ENCODE data around the gene CALM3. TPM values are rescaled to one million over a fixed set of nuclear protein-coding genes. Genes with fewer than 3 reads are reported as not detected.

Gene CALM3
- total and polyA plus RNA-seq, 2 experiments from 2014 or later: 148 to 215 TPM

DNA sequence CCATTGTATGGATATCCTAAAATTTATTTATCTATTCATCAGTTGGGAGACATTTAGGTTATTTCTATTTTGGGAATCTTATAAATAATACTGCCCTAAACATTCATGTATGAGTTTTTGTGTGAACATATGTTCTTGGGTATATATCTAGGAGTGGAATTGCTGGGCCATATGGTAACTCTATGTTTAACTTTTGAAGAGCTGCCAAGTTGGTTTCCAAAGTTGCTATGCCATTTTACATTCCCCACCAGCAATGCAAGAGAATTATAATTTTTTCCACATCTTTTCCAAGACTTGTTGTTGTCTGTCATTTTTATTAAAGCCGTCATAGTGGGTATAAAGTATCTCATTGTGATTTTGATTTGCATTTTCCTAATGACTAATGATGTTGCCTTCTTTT is 48.2 kb upstream of the CALM3 start:
- Mint-ChIP-seq H3K4me3 (no peak overlapping the region), H3K27ac (no peak overlapping the region), H3K9me3 (peaks cover 21% of the 10 kb centered on the region), H3K4me1 (no peaks in the 10 kb centered on the region), H3K36me3 (ENCODE audit: low read depth) (no peaks in the 10 kb centered on the region; the same call in 2 of the 3 replicates), H3K27me3 (ENCODE audit: insufficient read depth, low read depth, poor library complexity) (peaks cover 5% of the 10 kb centered on the region)
- H3K36me3 ChIP-seq (ENCODE audit: insufficient read depth): no peaks in the 10 kb centered on the region
- no peak overlapping the region for H3K27ac ChIP-seq (ENCODE audit: low read depth)
- H2AFZ ChIP-seq: no peak overlapping the region
- no peaks in the 10 kb centered on the region for H4K20me1 ChIP-seq (replicated peaks; ENCODE audit: insufficient read depth)
- DNase-seq (ENCODE audit: low spot score) (no peak), ATAC-seq (no peak)
- no peak overlapping the region for H3K4me2 ChIP-seq
- H3K9me2 ChIP-seq (ENCODE audit: insufficient read depth): no peaks in the 10 kb centered on the region
- no peak for TF ChIP-seq ZNF114 (CRISPR knock-in tag; IDR thresholded peaks at IDR 0.05)
- TF ChIP-seq EZH2phosphoT487 (IDR thresholded peaks at IDR 0.05; ENCODE audit: unreplicated experiment): no peak
- no peak for TF ChIP-seq EZH2 (IDR thresholded peaks at IDR 0.05; ENCODE audit: low read depth, unreplicated experiment)
- no peak for TF ChIP-seq CTCF (conservative IDR thresholded peaks at IDR 0.05; ENCODE audit: low read depth in 2 of 2)
- TF ChIP-seq ZNF462 (CRISPR knock-in tag; IDR thresholded peaks at IDR 0.05): no peak
- no peak for TF ChIP-seq JUNB (IDR thresholded peaks at IDR 0.05; ENCODE audit: unreplicated experiment)
- H3K79me2 ChIP-seq (replicated peaks; ENCODE audit: insufficient read depth): no peaks in the 10 kb centered on the region
- H3K4me3 ChIP-seq: no peak overlapping the region
- H3K27me3 ChIP-seq (ENCODE audit: insufficient read depth): no peaks in the 10 kb centered on the region
- H3F3A ChIP-seq (replicated peaks; ENCODE audit: low read depth): no peaks in the 10 kb centered on the region
- no peaks in the 10 kb centered on the region for H3K4me1 ChIP-seq (ENCODE audit: insufficient read depth)

All from GM23338 (cell line).